ENCODE results near the gene SMARCD2. TPM values are rescaled to one million over a fixed set of nuclear protein-coding genes. Genes with fewer than 3 reads are reported as not detected.
"Not testable (repeated sequence)": the region's sequence is repeated elsewhere in the genome, so short reads cannot be mapped to it uniquely, and the experiment has no call there.

Gene SMARCD2
- total RNA-seq, 2 donors from 2014 or later: 68.8 to 82.1 TPM

DNA sequence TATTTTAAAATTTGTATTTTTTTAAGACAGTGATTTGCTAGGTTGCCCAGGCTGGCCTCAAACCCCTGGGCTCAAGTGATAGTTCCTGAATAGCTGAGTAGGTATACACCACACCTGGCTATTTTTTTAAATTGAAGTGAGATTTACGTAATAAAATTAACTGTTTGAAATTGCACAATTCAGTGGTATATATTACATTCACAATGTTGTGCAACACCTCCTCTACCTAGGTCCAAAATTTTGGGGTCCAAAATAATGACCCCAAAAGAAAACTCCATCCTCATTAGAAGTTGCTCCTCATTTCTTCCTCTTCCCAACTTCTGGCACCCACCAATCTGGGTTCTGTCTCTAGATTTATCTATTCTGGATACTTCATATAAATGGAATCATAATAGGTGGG lies 3.0 kb upstream of the SMARCD2 start:
- TF ChIP-seq CTCF (conservative IDR thresholded peaks at IDR 0.05): no peak
- no CpG with 5 or more reads among the region's 1 CpG for WGBS, 2 experiments (ENCODE audit: insufficient coverage in 1 of 2, insufficient read length in 1 of 2)
- H3K4me1 Mint-ChIP-seq: peaks cover 14% of the 10 kb centered on the region
- peaks cover 2% of the 10 kb centered on the region for H3K36me3 Mint-ChIP-seq (ENCODE audit: low read depth)
- DNase-seq: no peak
- Histone ChIP-seq H3K9me3 (ENCODE audit: control insufficient read depth, low read length) (no peaks in the 10 kb centered on the region), H3K27me3 (ENCODE audit: control insufficient read depth, insufficient read depth, low read length, poor library complexity, severe bottlenecking) (peaks cover 5% of the 10 kb centered on the region), H3K9ac (ENCODE audit: extremely low read depth, low read length, poor library complexity, severe bottlenecking) (no peak overlapping the region), H3K4me3 (ENCODE audit: low read length) (no peak overlapping the region), H3K27ac (ENCODE audit: low read depth, low read length) (no peak overlapping the region), H3K4me1 (ENCODE audit: control insufficient read depth, insufficient read depth, low read length) (peaks cover 8% of the 10 kb centered on the region), H3K36me3 (ENCODE audit: control insufficient read depth, insufficient read depth, low read length) (no peaks in the 10 kb centered on the region)
- H3K27me3 Mint-ChIP-seq (ENCODE audit: insufficient read depth): peaks cover 51% of the 10 kb centered on the region
- no peak overlapping the region for H3K4me3 Mint-ChIP-seq
- peaks cover 20% of the 10 kb centered on the region for H3K9me3 Mint-ChIP-seq
- no peak overlapping the region for H3K27ac Mint-ChIP-seq

- TF ChIP-seq CTCF (conservative IDR thresholded peaks at IDR 0.05): no peak
- H3K4me3 Mint-ChIP-seq: peak overlapping the region; percentile 98
- peaks cover 18% of the 10 kb centered on the region for H3K4me1 Mint-ChIP-seq
- peaks cover 39% of the 10 kb centered on the region for H3K27me3 Mint-ChIP-seq (ENCODE audit: insufficient read depth)
- H3K27me3 ChIP-seq (ENCODE audit: control insufficient read depth, insufficient read depth, low read length, poor library complexity, severe bottlenecking): peaks cover 5% of the 10 kb centered on the region
- no peak for DNase-seq
- H3K36me3 Mint-ChIP-seq (ENCODE audit: low read depth): peaks cover 4% of the 10 kb centered on the region
- no peak overlapping the region for H3K27ac Mint-ChIP-seq
- H3K27ac ChIP-seq (ENCODE audit: low read depth, low read length): no peak overlapping the region
- H3K9ac ChIP-seq (ENCODE audit: extremely low read depth, low read length, poor library complexity, severe bottlenecking): no peak overlapping the region
- peaks cover 10% of the 10 kb centered on the region for H3K4me1 ChIP-seq (ENCODE audit: control insufficient read depth, insufficient read depth, low read length)
- WGBS, 2 experiments (ENCODE audit: insufficient coverage in 1 of 2, insufficient read length in 1 of 2): 94 to 100% methylated on average over 6 to 9 of the region's 9 CpGs
- no peaks in the 10 kb centered on the region for H3K9me3 ChIP-seq (ENCODE audit: control insufficient read depth, low read length)
- peaks cover 14% of the 10 kb centered on the region for H3K9me3 Mint-ChIP-seq
- no peak overlapping the region for H3K4me3 ChIP-seq (ENCODE audit: low read length)
- H3K36me3 ChIP-seq (ENCODE audit: control insufficient read depth, insufficient read depth, low read length): no peaks in the 10 kb centered on the region
These were observed 1.6 kb upstream of the SMARCD2 start for GRCh38 chr17:63843910-63844677.

- H3K27me3 Mint-ChIP-seq (ENCODE audit: insufficient read depth): peaks cover 32% of the 10 kb centered on the region
These were observed 953 bp upstream of the SMARCD2 start for GRCh38 chr17:63843387-63843888.

More at GRCh38 chr17:63843387-63843888, 953 bp upstream of the SMARCD2 start:
- H3K27ac ChIP-seq (ENCODE audit: low read depth, low read length); H3K27me3 ChIP-seq (ENCODE audit: control insufficient read depth, insufficient read depth, low read length, poor library complexity, severe bottlenecking); H3K4me1 ChIP-seq (ENCODE audit: control insufficient read depth, insufficient read depth, low read length); H3K36me3 Mint-ChIP-seq (ENCODE audit: low read depth); H3K36me3 ChIP-seq (ENCODE audit: control insufficient read depth, insufficient read depth, low read length); H3K9me3 ChIP-seq (ENCODE audit: control insufficient read depth, low read length); DNase-seq; H3K9me3 Mint-ChIP-seq: not testable (repeated sequence)
- WGBS, 2 experiments (ENCODE audit: insufficient coverage in 1 of 2, insufficient read length in 1 of 2): 65 to 73% methylated on average over 7 to 19 of the region's 19 CpGs
- Mint-ChIP-seq H3K4me1 (peaks cover 18% of the 10 kb centered on the region), H3K27ac (peak overlapping the region; percentile 86), H3K4me3 (peak overlapping the region; percentile 98)
- Histone ChIP-seq H3K9ac (ENCODE audit: extremely low read depth, low read length, poor library complexity, severe bottlenecking) (peak overlapping the region; percentile 25), H3K4me3 (ENCODE audit: low read length) (peak overlapping the region; percentile 84)
